IMR-90 (cell line): ENCODE data around the gene RPAP2. TPM values are rescaled to one million over a fixed set of nuclear protein-coding genes. Genes with fewer than 3 reads are reported as not detected.

Experiments used
- ATAC-seq: fragments of 200-7000 bp; cut with Tn5 transposase; 2 replicates; pipeline ENCODE4 v1.9.1; 2020; ENCODE audit warnings: low read depth, mild to moderate bottlenecking, moderate library complexity
- BruUV-seq: library from RNA; stranded (reverse); fragments of 400-500 nt; replicated peaks from 2 replicates; lab custom pipeline; 2021; lab: Mats Ljungman, UMichigan
- CTCF ChIA-PET: fragments of 300-600 bp; formaldehyde crosslinking; extraction: SDS; loops from one replicate; lab custom pipeline; 2021; ENCODE audit warnings: antibody characterized with exemption; lab: Yijun Ruan, JAX
- POLR2A ChIA-PET: fragments of 300-600 bp; sonication (Branson Sonifier 250); formaldehyde crosslinking; loops from one replicate; lab custom pipeline; 2022; ENCODE audit warnings: antibody characterized with exemption; ENCODE audit not compliant: unreplicated experiment; lab: Charles Lee
- DNase-seq: peaks from one replicate; pipeline ENCODE4 v3.0.0; 2013
- H2AFZ ChIP-seq: replicated peaks from 2 replicates; pipeline ENCODE3; 2013; ENCODE audit warnings: low read length, mild to moderate bottlenecking; ENCODE audit not compliant: poor library complexity
- H2AK5ac ChIP-seq: 2 replicates; pipeline ENCODE4 v1.6.1; 2013; ENCODE audit warnings: low read depth, low read length, inconsistent platforms
- H2AK9ac ChIP-seq: replicated peaks from 2 replicates; pipeline ENCODE3; 2013; ENCODE audit warnings: mild to moderate bottlenecking, low read depth, low read length, moderate library complexity; ENCODE audit not compliant: poor library complexity
- H2BK120ac ChIP-seq: 2 replicates; pipeline ENCODE4 v1.6.1; 2013; ENCODE audit warnings: low read depth, low read length, inconsistent platforms
- H2BK15ac ChIP-seq: 3 replicates; pipeline ENCODE4 v1.6.1; 2013; ENCODE audit warnings: low read depth, low read length, inconsistent platforms
- H2BK20ac ChIP-seq: 2 replicates; pipeline ENCODE4 v1.6.1; 2013; ENCODE audit warnings: low read depth, mild to moderate bottlenecking, inconsistent platforms, low read length, moderate library complexity
- H2BK5ac ChIP-seq: 2 replicates; pipeline ENCODE4 v1.6.1; 2013; ENCODE audit warnings: mild to moderate bottlenecking, low read depth, low read length, inconsistent platforms; ENCODE audit not compliant: poor library complexity, severe bottlenecking
- H3K14ac ChIP-seq: replicated peaks from 2 replicates; pipeline ENCODE4 v1.6.1; 2013; ENCODE audit warnings: low read depth, low read length, inconsistent platforms
- H3K18ac ChIP-seq: 2 replicates; pipeline ENCODE4 v1.6.1; 2013; ENCODE audit warnings: low read depth, low read length, control low read depth
- H3K23ac ChIP-seq: 2 replicates; pipeline ENCODE4 v1.6.1; 2013; ENCODE audit warnings: low read depth, low read length, inconsistent platforms
- H3K27ac ChIP-seq: 2 replicates; pipeline ENCODE4 v1.5.1; 2013; ENCODE audit warnings: mild to moderate bottlenecking, control low read depth, low read length; ENCODE audit not compliant: insufficient read depth
- H3K27me3 ChIP-seq: 2 replicates; pipeline ENCODE4 v1.6.1; 2013; ENCODE audit warnings: low read length; ENCODE audit not compliant: control insufficient read depth, insufficient read depth
- H3K36me3 ChIP-seq: 2 replicates; pipeline ENCODE4 v1.6.1; 2013; ENCODE audit warnings: low read length, mixed read lengths; ENCODE audit not compliant: control insufficient read depth, insufficient read depth
- H3K4ac ChIP-seq: 2 replicates; pipeline ENCODE4 v1.6.1; 2013; ENCODE audit warnings: low read depth, low read length, inconsistent platforms
- H3K4me1 ChIP-seq: 2 replicates; pipeline ENCODE4 v1.6.1; 2013; ENCODE audit warnings: low read length, mixed read lengths; ENCODE audit not compliant: control insufficient read depth, insufficient read depth
- H3K4me2 ChIP-seq: 2 replicates; pipeline ENCODE4 v1.6.1; 2013; ENCODE audit warnings: low read depth, mild to moderate bottlenecking, control low read depth, low read length, moderate library complexity
- H3K4me3 ChIP-seq: 2 replicates; pipeline ENCODE4 v1.5.1; 2013; ENCODE audit warnings: low read depth, mild to moderate bottlenecking, control low read depth, low read length, moderate library complexity; ENCODE audit not compliant: insufficient read depth
- H3K56ac ChIP-seq: 2 replicates; pipeline ENCODE4 v1.6.1; 2013; ENCODE audit warnings: low read length, inconsistent platforms; ENCODE audit not compliant: insufficient read depth; ENCODE audit errors: extremely low read depth
- H3K79me1 ChIP-seq, 2 experiments: 2 replicates each; pipeline ENCODE4 v1.6.1; 2013; ENCODE audit warnings: low read length in 2 of 2, inconsistent platforms in 1 of 2, low read depth in 1 of 2
- H3K9ac ChIP-seq: 2 replicates; pipeline ENCODE4 v1.6.1; 2013; ENCODE audit warnings: low read depth, low read length, control low read depth
- H3K9me1 ChIP-seq: 2 replicates; pipeline ENCODE4 v1.6.1; 2013; ENCODE audit warnings: low read length, inconsistent platforms; ENCODE audit not compliant: insufficient read depth
- H3K9me3 ChIP-seq: 2 replicates; pipeline ENCODE4 v1.6.1; 2013; ENCODE audit warnings: low read length; ENCODE audit not compliant: control insufficient read depth, insufficient read depth
- H4K20me1 ChIP-seq: 2 replicates; pipeline ENCODE4 v1.6.1; 2013; ENCODE audit warnings: low read length, inconsistent platforms; ENCODE audit not compliant: insufficient read depth
- H4K5ac ChIP-seq: 2 replicates; pipeline ENCODE4 v1.6.1; 2013; ENCODE audit warnings: mild to moderate bottlenecking, low read depth, low read length, control low read depth
- H4K8ac ChIP-seq, 2 experiments: 2 replicates each; pipeline ENCODE4 v1.6.1; 2013; ENCODE audit warnings: low read depth in 2 of 2, low read length in 2 of 2, control low read depth in 1 of 2, inconsistent platforms in 1 of 2
- H4K91ac ChIP-seq: 2 replicates; pipeline ENCODE4 v1.6.1; 2013; ENCODE audit warnings: low read depth, low read length, inconsistent platforms; ENCODE audit not compliant: insufficient read depth
- BHLHE40 ChIP-seq: fragments of 150-350 bp; IDR thresholded peaks from 2 replicates; pipeline ENCODE4 v1.6.1; 2016; ENCODE audit warnings: mild to moderate bottlenecking, low read depth, low read length
- POLR2A ChIP-seq: IDR thresholded peaks from 2 replicates; pipeline ENCODE4 v1.6.1; 2012; ENCODE audit warnings: mild to moderate bottlenecking, low read depth, low read length
- SMC3 ChIP-seq: fragments of 150-350 bp; IDR thresholded peaks from 2 replicates; pipeline ENCODE4 v1.6.1; 2016; ENCODE audit warnings: low read depth, mild to moderate bottlenecking, antibody characterized with exemption, low read length, moderate library complexity
- WGBS, 2 experiments: methylation state at CpG; one replicate each; pipeline versions ENCODE4 v1.1.5 to v1.1.7; 2013; ENCODE audit warnings: missing lambda C conversion rate in 2 of 2; ENCODE audit not compliant: insufficient read length in 1 of 2; ENCODE audit errors: extremely low coverage in 2 of 2; 5-methylcytosine and 5-hydroxymethylcytosine counted together
- dilution Hi-C: fragments of 300-500 bp; cut with HindIII; formaldehyde crosslinking; loops from one replicate; pipeline ENCODE4 v1.14.3; 2018; ENCODE audit warnings: low sequenced_read_pairs; ENCODE audit not compliant: unreplicated experiment
- in situ Hi-C: fragments of 300-500 bp; cut with MboI; formaldehyde crosslinking; loops from 3 replicates; pipeline ENCODE4 v1.14.3; 2019; ENCODE audit warnings: low sequenced_read_pairs, inconsistent platforms, mixed read lengths
- intact Hi-C: fragments of 100-400 bp; cut with micrococcal nuclease; formaldehyde crosslinking; loops from 2 replicates; pipeline ENCODE4 v1.10.0; 2022
- polyA plus RNA-seq, 3 experiments: library from polyadenylated mRNA; depleted of rRNA; stranded (reverse); fragments of >200 nt; gene quantifications; 2 replicates each; pipeline ENCODE4 v1.2.3, GENCODE V29; 2012; ENCODE audit warnings: low replicate concordance in 1 of 3
- total RNA-seq: library from RNA; depleted of rRNA; stranded (reverse); fragments of >200 nt; gene quantifications from 2 replicates; pipeline ENCODE4 v1.2.3, GENCODE V29; 2012

RPAP2 gene
- total and polyA plus RNA-seq, 2 of the 4 experiments (the other 2 are of a cell fraction): 7.1 to 13.6 TPM

- Histone ChIP-seq H3K14ac (no peak overlapping the region), H2AK5ac (no peak overlapping the region), H3K4me2 (no peak overlapping the region), H2AK9ac (no peak overlapping the region), H3K9me1 (no peaks in the 10 kb centered on the region), H2BK15ac (no peak overlapping the region), H3K27ac (no peak overlapping the region), H3K27me3 (no peaks in the 10 kb centered on the region), H4K20me1 (no peaks in the 10 kb centered on the region), H3K79me1 (no peaks in the 10 kb centered on the region), H3K18ac (no peak overlapping the region), H3K9ac (no peak overlapping the region), H3K4me1 (no peaks in the 10 kb centered on the region), H3K4me3 (no peak overlapping the region), H3K56ac (no peak overlapping the region), H2BK5ac (no peak overlapping the region), H3K36me3 (peaks cover 7% of the 10 kb centered on the region), H2BK20ac (no peak overlapping the region), H3K4ac (no peak overlapping the region), H2BK120ac (no peak overlapping the region), H3K9me3 (no peaks in the 10 kb centered on the region), H4K5ac (no peak overlapping the region), H4K8ac (no peak overlapping the region), H4K91ac (no peak overlapping the region), H2AFZ (no peak overlapping the region), H3K23ac (no peak overlapping the region)
- POLR2A ChIA-PET: interaction anchor here (0.6 kb wide), 1 partner anchor 289 kb away, joined by 3 read pairs; no protein-coding TSS in a partner anchor
- intact Hi-C loops (loop anchor here (10.0 kb wide), 1 partner anchor 517 kb away; the partner anchor contains the start of gene RPL5), in situ Hi-C loops (no loop called here), dilution Hi-C loops (no loop called here)
- WGBS, 2 experiments: 67% methylated on average over 1 of the region's 3 CpGs; no CpG with 5 or more reads in 1 of the 2 experiments
- TF ChIP-seq POLR2A: no peak
- TF ChIP-seq SMC3: no peak
- no peak for TF ChIP-seq BHLHE40
- ATAC-seq (no peak), DNase-seq (no peak)
- BruUV-seq: no TSS peak
- CTCF ChIA-PET: interaction anchor here (0.7 kb wide), 1 partner anchor 813 kb away, joined by 3 read pairs; no protein-coding TSS in a partner anchor
These were observed 19.1 kb downstream of the RPAP2 start for GRCh38 chr1:92317836-92318493.
